ENCODE data around the gene TSPAN3.

TSPAN3 gene

GRCh38 chr15:77053709-77054108 lies 17.2 kb downstream of the TSPAN3 start:
- no peak for DNase-seq (ENCODE audit: low read depth in 2 of 2)

GRCh38 chr15:77052556-77052955 lies 18.4 kb downstream of the TSPAN3 start:
- DNase-seq (ENCODE audit: low read depth in 2 of 2), result no peak

GRCh38 chr15:77048135-77048876 lies 22.6 kb downstream of the TSPAN3 start:
- no peak for DNase-seq (ENCODE audit: low read depth in 2 of 2)

GRCh38 chr15:77046704-77047412 lies 24.1 kb downstream of the TSPAN3 start:
- no peak for DNase-seq (ENCODE audit: low read depth in 2 of 2)

DNA sequence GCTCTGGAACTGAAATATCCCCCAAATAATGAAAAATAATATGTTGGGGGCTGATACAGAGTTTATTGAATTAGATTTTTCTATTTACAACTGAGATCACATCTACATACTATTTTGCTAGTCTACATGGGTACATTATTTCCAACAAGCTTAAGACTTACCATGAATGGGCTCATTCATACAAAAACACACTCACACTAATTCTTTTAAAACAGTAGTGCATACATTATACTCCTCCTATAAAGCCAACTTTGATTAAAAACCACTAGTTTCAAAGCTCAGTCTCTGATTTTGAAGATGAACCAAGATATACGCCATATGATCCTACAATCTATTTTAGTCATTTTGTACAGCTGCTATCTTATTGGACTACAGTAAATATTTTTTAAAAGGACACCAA lies 24.9 kb downstream of the TSPAN3 start:
- DNase-seq (ENCODE audit: low read depth in 2 of 2), result no peak

- no peak for DNase-seq (ENCODE audit: low read depth in 2 of 2)
These were observed 26.5 kb downstream of the TSPAN3 start for GRCh38 chr15:77044228-77045042.

GRCh38 chr15:77042955-77043920 lies 27.7 kb downstream of the TSPAN3 start:
- DNase-seq (ENCODE audit: low read depth in 2 of 2), result no peak

- no peak for DNase-seq (ENCODE audit: low read depth in 2 of 2)
These were observed 28.5 kb downstream of the TSPAN3 start for GRCh38 chr15:77042245-77042919.

DNA sequence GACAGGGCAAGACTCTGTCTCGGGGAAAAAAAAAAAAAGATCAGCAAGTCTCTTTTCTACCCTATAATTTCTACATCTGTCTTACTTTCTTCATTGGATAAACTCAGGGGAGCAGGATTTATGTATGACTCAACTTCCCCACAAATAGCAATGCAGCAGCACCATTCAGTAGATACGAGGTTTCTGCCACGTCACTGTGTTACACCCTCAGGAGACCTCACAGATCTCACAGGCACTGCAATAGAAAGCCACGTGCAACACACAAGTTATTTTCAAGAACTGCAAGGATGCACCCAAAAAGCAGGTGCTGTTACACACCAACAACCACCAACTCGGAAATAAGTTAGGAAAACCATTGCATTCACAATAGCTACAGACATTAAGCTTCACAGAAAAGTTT lies 30.2 kb downstream of the TSPAN3 start:
- DNase-seq (ENCODE audit: low read depth in 2 of 2), result no peak

GRCh38 chr15:77039848-77040247 lies 31.1 kb downstream of the TSPAN3 start:
- no peak for DNase-seq (ENCODE audit: low read depth in 2 of 2)

DNA sequence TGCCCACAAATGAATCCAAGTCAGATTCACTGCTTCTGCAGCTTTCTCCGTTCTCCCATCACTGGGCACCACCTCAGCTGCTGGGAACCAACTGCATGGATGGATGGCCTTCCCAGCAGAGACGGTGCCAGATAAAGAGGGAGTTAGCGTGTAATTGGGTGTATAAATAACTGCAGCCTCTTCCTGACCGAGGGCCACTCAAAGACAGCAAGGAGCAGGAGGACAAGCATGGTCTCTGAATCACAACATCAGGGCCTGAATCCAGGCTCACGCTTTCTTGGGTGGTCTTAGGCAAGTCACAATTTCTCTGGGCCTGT lies 31.7 kb downstream of the TSPAN3 start:
- DNase-seq (ENCODE audit: low read depth in 2 of 2), result no peak

- no peak for DNase-seq (ENCODE audit: low read depth in 2 of 2)
These were observed 32.3 kb downstream of the TSPAN3 start for GRCh38 chr15:77038312-77039216.

GRCh38 chr15:77037388-77038209 lies 33.3 kb downstream of the TSPAN3 start:
- no peak for DNase-seq (ENCODE audit: low read depth in 2 of 2)

- no peak for DNase-seq (ENCODE audit: low read depth in 2 of 2)
These were observed 34.1 kb downstream of the TSPAN3 start for GRCh38 chr15:77036537-77037387.

DNA sequence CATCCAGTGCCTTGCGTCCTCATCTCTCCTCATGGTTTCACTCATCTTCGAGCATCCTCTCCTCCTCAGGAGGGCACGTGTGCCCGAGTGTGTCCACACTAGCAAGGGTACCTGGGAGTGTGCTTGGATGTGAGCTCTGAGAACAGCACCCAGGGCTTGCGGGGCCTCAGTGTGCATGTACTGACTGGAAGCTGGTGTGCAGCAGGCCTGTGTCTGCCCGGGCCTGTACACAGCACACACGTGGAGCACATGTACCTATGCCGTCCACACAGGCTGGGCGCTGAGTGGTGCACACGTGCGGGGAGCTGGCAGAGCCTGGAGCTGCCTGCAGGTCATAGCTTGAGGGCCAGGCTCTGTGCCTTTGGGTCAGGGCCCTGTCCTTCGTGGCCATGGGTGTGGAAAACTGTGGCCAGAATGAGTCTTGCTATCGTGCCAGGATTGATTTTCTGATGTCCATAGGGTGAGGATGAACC lies 34.9 kb downstream of the TSPAN3 start:
- no peak for DNase-seq (ENCODE audit: low read depth in 2 of 2)

GRCh38 chr15:77035584-77035983 lies 35.3 kb downstream of the TSPAN3 start:
- no peak for DNase-seq (ENCODE audit: low read depth in 2 of 2)

DNA sequence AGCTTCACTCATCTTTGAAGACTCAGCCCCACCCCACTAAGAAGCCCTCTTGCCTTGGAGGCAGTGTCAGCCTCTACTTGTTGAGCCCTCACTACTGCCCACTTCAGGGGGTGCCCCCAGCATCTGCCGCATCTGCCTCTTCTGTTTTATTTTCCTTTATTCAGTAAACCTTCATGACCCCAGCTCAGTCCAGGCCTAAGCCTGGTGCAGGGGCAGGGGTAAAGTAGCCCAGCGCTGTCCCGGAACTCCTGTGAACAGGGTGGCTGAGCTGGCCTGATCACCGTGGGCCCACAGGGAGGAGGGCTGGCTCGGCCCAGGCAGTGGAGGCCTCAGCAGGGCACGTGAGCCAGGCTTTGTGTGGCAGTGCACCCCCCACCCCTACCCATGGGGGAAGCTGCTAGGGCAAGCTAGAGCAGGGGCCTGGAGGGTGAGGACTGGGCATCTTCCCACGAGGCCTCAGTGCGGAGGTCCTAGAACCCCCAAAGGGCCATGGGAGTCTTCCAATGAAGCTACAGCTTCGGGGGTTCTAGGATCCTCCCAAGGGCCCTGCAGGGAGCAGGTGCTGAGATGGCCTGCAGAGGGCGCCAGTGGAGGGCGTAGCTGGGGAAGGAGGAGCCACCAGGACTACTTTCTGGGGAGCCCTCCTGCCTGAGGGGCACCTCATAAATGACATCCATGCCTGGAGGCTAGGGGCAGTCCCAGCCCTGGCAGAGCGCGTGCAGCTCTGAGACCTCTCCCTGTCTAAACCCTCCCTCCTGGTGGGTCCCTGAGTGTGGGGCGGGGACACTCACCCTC lies 36.0 kb downstream of the TSPAN3 start:
- peak in 1 of 2 donors; percentile 46 for DNase-seq (ENCODE audit: low read depth in 2 of 2)

Measured in stimulated activated CD8-positive, alpha-beta memory T cell treated with anti-CD3 and anti-CD28 coated beads, Interleukin-2, amount 100 ng/mL, for 48 hours (primary cell).